ENCODE measurements around the gene TRHDE. TPM values are rescaled to one million over a fixed set of nuclear protein-coding genes. Genes with fewer than 3 reads are reported as not detected.
"Not testable (repeated sequence)": the region's sequence is repeated elsewhere in the genome, so short reads cannot be mapped to it uniquely, and the experiment has no call there.

TRHDE gene
- total RNA-seq, 1 donor from 2014 or later, result not detected

DNA sequence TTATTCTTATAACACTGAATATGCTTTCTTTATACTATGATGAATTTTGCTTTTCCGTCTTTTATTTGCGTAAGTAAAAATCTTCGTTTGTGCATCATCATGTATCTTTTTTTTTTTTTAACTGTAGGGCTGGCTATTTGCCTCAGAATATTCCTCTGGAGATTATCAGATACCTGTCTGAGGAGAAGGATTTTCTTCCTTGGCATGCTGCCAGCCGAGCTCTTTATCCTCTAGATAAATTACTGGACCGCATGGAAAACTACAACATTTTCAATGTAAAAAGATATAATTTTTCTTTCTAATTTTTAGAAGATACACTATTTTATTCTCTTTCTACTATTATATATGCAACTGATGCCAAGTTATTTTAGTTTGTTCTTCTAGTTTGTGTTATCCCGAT is 346.6 kb downstream of the TRHDE start:
- no peak for DNase-seq (ENCODE audit: low read depth, low spot score)

DNA sequence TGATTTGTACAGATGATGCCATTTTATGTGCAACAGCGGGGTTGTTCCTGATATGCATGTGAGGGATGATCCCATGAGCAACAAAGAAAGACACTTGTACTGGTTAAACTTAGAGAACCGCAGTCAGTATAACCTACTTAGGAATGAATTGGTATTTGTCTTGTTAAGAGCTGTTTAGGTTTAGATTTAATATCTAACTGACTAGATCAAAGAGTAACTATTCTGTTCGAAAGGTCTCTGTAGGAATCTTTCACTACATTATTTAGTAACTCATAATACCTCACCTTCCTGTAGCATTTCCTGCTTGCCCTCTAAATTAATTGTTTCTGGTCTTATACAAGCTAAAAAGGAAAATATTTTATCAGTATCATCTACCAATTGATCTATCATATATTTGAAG is 350.4 kb downstream of the TRHDE start:
- no peak for DNase-seq (ENCODE audit: low read depth, low spot score)

DNA sequence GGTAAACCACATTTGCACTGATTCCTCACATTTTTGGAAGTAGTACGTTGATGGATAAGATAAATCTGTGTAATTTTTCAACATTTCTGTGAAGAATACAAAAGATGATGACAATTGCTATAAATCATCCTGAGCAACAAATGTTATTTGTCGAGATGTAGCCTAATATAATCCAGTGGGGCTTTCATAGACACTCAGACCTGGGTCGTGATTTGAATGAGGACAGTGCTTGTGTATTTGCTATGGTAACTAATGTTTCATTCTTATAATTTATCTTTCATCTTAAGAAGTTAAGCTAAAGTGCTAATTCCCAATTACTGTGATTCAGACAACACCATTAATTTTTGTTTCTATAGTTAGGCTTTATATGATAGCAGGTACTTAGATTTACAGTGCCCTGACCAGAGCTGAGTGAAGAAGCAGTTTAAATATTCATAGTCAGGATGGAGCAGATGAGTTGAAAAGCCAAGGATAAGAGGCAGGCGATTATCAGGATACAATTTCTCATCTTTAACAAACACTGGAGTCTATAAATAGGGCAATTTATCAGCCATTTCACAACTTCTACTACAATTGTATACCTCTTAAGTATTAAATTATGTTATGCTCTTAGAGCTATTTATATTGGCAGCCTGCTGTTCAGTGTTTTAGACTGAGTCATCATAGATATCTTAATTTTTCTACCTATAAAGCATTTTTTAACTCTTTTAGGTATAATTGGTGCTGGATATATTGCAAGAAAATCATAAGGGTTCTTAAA is 359.9 kb downstream of the TRHDE start:
- DNase-seq (ENCODE audit: low read depth, low spot score), result no peak

DNA sequence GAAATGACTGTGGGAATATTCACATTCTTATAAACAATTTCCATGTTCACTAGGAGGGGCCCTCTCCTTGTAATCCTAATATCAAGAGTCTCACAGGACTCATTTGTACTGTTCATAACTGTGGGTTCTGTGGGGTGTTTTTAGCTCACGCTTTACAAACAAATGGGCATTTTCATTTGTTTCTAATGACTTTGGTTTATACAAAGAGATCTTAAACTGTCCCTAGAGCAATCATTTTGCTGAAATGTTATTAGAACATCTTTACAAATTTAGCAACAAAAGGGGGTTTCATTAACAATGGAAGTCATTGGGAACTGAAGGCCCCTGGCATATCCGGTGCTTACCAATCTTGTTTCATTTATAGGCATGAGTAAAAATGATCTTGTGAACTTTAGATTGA is 370.5 kb downstream of the TRHDE start:
- DNase-seq (ENCODE audit: low read depth, low spot score), result no peak

DNA sequence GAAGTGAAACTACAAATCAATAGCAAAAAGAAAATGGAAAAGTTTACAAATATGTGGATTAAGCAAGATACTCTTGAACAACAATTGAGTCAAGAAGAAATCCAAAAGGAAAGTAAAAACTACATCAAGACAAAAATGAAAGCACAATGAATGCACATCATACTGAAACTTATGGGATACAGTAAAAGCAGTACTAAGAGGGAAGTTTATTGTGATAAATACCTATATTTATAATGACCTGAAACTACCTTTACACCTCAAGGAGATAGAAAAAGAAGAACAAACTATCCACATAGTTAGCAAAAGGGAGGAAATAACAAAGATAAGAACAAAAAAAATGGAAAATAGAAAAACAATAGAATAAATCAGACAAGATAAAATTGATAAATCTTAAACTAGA is 375.0 kb downstream of the TRHDE start:
- no peak for DNase-seq (ENCODE audit: low read depth, low spot score)

DNA sequence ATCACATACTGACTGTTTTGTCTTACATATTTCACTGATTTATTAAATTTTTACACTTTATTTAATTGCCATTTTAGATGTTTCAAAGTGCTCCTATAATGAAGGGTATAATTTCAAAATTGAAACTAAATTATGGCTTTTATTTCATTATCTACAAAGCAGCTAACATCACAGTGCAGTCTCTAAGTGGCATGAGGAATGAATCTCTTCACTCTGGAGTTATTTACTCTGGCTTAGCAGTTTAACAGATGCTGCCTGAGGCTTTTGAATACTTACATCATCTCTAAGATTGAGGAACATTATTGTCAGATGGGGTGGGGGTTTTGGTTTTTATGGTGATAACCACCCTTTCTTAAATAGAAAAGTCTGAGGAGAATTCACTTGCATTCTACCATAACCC is 386.4 kb downstream of the TRHDE start:
- no peak for DNase-seq (ENCODE audit: low read depth, low spot score)

DNA sequence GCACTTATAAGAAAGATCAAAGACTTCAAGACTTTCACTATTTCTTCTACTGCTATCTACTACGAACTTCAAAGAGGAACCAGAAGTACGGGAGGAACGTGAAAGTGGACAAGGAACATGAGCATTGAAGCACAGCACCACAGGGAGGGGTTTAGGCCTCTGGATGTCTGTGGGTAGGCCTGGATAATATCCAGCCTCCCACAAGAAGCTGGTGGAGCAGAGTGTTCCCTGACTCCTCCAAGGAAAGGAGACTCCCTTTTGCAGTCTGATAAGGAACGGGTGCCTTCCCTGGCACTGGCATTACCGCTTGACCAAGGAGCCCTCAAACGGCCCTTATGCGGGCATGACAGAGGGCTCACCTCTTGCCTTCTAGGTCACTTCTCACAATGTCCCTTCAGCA is 388.0 kb downstream of the TRHDE start:
- not testable (repeated sequence) for DNase-seq (ENCODE audit: low read depth, low spot score)

DNA sequence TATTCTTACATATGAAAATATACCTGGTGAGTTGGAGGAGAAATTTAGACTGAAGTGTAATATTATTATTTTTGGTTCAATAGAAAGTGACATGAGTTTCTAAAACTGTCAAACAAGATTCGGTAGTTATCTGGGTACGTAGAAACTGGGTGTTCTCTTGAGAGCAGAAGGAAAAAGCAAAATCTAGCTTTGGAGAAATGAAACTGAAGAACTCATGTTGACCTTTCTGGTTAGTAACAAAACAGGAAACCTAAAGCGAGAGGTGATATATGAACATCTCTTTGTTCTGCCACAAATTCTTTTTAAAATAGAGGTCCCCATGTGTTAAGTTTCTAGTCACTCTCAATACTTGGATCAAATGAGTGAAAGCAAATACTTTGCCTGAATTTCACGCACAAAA is 401.7 kb downstream of the TRHDE start:
- DNase-seq (ENCODE audit: low read depth, low spot score), result no peak

DNA sequence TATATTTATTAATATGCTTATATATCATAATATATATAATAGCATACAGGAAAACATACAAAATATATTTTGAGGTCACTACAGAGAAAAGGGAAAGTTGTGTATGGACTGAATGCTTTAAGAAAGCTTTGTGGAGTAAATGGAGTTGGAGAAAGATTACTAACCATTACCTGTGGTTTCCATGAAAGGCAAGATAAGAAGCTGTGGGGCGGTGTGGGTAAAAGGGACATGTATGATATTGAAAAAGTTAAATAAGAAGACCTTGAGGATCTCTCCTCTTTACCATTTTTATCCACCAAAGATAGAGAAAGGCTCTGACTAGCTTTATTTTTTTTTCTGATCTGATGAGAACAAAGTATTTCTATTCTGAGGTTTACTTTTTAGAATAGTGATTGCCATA is 404.4 kb downstream of the TRHDE start:
- DNase-seq (ENCODE audit: low read depth, low spot score), result no peak

DNA sequence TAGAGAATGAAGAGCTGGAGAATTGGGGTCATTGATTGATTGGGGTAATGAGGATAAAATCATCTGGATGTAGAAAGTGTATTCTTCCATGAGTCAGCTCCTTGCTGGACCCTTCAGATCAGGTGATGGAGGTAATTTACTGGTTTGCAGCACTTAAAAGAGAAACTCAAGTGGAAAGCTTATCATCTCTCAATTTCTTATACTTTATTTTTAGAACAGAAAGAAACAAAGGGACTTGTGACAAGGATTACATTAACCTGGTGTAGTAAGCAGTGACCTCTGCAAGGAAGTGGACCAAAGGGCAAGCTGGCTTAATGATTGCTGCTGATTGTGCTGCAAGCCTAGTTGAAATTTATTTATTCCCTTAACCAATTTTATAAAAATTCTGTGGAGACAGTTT is 405.0 kb downstream of the TRHDE start:
- no peak for DNase-seq (ENCODE audit: low read depth, low spot score)

DNA sequence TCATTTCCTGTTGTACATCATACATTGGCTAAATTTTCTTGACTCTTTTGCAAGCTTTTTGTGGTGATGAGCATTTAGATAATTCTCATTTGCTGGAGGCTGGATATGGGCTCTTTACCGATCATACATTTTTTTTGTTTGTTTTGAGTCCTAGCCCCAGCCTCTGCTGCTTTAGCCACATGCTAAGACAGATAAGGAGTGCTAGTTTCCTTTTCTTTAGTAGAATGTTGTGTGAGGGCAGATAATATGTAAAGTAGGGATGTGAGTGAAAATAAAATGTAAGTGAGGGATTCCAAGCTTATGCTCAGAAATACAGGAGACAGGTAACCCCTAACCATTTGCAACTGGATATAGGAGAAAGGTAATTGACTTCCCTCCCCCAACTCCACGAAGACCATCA is 405.7 kb downstream of the TRHDE start:
- DNase-seq (ENCODE audit: low read depth, low spot score), result no peak

DNA sequence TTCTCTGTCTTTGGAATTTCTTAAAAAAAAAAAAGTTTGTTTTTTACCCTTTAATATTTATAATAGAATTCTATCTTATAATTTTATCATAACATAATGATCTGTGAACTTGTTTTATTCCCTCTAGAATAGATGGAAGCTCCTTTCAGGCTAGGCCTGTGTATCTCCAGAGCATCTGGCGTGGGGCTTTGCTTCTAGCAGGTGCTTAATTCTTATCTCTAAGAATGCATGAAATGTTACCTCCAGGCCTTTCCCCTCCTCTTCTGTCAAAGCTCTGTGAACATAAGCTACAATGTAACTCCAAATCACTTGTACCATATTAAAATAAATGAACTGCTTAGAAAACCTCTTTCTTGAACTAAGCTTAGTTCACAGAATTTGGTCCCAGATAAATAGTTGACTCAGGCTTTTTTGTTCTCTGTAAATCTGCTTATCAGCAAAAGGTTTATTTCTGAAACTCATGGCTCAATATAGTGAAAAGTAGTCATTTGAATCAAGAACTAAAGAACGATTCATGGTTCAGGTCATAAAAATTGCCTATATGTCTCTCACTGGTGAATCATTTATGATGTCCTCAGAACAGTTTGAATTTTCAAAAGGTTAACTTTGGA is 407.1 kb downstream of the TRHDE start:
- no peak for DNase-seq (ENCODE audit: low read depth, low spot score)

DNA sequence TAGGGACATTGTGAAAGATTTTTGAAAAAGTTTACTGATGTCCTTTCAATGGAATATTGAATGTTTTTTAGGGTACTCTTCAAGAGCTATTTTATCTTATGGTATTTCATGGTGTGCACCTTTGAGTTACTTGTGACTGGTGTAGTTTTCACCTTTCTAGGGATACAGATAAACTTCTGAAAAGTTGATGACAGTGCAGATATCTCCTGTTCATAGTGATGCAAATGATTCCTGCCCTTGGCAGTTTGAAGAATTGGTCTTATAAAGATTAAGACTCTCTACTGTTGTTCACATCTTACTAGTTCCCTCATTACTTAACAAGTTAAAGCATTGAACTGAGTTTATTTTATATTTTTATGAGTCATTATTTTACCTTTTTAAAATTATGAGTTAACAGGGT is 408.9 kb downstream of the TRHDE start:
- no peak for DNase-seq (ENCODE audit: low read depth, low spot score)

DNA sequence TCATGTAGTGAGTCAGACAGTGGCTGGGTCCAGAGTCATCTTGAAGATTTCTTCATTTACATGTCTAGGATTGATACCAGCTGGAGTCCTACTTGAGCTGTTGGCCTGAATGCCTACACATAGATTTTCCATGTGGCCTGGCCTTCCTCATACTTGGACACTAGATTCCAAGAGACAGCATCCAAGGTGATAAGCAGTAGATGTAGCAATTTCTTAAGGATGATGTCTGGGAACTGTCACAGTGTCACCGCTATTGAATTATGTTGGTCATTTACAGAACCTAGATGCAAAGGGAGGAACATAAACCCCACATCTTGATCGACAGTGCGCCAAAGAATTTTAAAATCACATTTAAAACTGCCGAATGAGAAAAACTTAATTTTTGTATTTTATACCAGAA is 412.3 kb downstream of the TRHDE start:
- DNase-seq (ENCODE audit: low read depth, low spot score), result no peak

DNA sequence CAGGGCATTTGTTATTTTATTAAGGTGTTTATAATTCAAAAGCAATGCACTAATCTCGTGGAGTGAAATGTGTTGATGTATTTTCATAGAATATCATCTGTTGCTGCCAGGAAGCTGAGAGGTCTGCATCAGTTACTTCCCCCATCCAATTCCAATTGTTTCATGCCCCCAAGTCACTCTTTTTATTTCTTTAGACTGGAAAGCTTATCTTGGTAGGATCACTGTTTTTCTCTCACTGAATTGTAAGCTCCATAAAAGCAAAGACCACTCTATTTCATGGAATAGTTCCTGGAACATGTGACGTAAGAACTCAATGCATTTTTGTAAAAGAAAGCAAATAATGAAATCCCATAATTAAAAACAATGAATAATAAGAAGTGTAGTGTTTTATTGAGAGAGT is 420.2 kb downstream of the TRHDE start:
- no peak for DNase-seq (ENCODE audit: low read depth, low spot score)

DNA sequence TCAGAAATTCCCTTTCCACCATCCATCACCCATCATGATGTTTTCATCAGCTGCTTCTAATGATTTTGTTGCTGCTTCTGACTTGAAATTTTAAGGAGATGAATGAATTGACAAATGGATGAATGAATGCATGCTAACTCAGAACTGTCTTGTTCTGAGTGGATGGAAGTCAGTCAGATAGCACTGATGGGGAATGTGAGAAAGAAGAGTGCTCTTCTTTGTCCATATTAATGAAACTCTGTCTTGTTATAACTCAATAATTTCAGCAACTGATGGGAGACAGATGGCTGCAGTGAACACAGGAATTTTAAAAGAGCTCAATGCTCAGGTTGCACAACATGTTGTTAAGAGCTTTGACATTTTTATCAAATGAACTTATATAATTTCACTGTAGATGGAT is 422.0 kb downstream of the TRHDE start:
- DNase-seq (ENCODE audit: low read depth, low spot score), result no peak

DNA sequence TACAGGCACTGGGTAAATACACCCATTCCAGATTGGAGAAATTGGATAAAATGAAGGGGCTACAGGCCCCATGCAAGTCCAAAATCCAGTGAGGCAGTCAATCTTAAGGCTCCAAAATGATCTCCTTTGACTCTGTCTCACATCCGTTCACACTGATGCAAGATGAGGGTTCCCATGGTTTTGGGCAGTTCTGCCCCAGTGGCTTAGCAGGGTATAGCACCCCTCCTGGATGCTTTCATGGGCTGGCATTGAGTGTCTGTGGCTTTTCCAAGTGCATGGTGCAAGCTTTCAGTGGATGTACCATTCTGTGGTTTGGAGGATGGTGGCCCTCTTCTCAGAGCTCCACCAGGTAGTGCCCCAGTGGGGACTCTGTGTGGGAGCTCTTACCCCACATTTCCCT is 427.2 kb downstream of the TRHDE start:
- no peak for DNase-seq (ENCODE audit: low read depth, low spot score)

DNA sequence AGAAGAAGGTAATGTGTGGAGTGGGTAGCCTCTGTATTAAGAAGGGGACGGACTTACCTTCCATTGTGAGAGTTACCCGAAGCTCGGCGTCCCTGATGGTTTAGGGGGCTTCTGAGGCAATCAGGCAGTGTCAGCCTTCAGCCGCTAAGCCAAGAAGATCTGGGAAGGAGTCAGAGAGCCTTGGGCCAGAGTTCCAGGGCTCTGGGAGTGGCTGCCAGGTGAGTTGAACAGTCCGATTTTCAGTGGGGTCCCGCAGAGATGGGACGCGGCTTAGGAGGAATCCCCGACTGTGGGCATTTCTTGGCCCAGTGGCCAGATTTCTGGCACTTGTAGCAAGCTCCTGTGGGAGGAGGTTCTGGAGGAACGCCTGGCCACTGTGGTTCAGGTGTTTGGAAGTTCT is 439.9 kb downstream of the TRHDE start:
- DNase-seq (ENCODE audit: low read depth, low spot score), result not testable (repeated sequence)

DNA sequence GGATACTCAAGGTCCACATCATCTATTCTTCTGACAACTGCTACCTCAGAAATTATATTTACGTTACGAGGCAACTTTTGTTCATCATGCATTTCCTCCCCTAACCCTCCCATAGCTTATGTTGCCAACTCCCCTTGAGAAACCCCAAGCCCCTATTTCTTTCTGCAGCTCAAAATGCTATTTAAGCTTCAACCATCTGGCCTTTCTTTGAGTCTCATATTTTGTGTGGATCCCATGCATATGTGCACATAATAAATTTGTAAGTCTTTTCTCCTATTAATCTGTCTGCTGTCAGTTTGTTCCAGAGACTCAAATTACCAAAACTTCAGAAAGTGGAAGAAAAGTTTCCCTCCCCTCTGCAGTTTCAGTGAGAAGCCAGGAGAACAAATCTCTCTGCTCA is 444.1 kb downstream of the TRHDE start:
- no peak for DNase-seq (ENCODE audit: low read depth, low spot score)

DNA sequence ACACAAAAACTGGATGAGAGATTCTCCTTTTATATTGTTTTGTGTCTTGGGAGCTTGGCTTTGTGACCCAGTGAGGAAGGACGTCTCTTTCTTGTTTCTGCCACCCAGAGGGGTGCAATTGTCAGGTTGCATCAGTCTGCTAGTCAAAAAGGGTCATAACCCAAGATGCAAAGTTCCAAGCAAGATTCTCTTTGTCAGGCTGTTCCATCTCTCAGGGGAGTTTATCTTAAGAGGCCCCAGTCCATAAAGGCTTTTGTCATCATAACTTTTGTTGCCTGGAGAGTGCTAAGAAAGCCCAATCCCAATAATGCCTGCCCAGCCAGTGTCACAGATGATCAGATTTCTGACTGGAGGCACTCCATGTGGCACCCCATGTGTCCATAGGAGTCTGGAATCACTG is 444.9 kb downstream of the TRHDE start:
- no peak for DNase-seq (ENCODE audit: low read depth, low spot score)
